GM18508 (cell line): ENCODE measurements around the gene LBHD2.
"Not testable (repeated sequence)": the region's sequence is repeated elsewhere in the genome, so short reads cannot be mapped to it uniquely, and the experiment has no call there.

Experiments
- ATAC-seq: cut with Tn5 transposase; IDR thresholded peaks from one replicate; pipeline ENCODE4 v1.9.1; 2021; ENCODE audit warnings: moderate number of reproducible peaks; ENCODE audit not compliant: insufficient read depth, unreplicated experiment

LBHD2 gene

GRCh38 chr14:103084021-103084919, at the start of gene LBHD2:
Gene LBHD2 (plus strand): TSS chr14:103084210. CDS start chr14:103086013, 1,803 bp downstream.
- no peak for ATAC-seq

- no peak for ATAC-seq
These were observed 42.5 kb upstream of the LBHD2 start for GRCh38 chr14:103041464-103041863.

DNA sequence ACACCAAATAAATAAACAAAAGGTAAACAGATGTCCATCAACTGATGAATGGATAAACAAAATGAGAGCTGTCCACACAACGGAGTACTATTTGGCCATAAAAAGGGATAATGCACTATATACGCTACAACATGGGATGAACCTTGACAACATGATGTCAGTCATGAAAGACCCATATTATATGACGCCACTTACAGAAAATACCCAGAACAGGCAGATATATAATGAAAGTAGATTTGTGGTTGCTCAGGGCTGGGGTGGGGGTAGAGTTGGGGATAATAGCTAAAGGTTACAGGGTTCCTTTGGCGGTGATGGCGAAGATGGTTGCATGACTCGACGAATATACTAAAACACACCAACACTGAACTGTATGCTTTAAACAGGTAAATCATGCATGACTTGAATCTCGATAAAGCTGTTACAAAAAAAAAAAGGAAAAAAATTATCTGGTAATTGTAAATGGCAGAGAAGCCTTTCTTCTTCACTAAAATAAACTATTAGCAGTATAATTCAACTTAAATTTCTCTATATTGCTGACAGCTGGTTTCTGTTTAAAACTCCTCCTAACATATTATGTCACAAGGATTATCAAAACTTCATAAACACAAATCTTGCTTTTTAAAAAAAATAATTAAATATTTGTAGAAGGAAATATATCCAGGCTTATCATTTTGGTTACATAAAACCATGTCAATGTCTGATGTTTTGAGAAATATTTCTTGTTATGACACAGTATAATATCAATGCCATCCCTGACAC, 40.6 kb upstream of the LBHD2 start:
- no peak for ATAC-seq

DNA sequence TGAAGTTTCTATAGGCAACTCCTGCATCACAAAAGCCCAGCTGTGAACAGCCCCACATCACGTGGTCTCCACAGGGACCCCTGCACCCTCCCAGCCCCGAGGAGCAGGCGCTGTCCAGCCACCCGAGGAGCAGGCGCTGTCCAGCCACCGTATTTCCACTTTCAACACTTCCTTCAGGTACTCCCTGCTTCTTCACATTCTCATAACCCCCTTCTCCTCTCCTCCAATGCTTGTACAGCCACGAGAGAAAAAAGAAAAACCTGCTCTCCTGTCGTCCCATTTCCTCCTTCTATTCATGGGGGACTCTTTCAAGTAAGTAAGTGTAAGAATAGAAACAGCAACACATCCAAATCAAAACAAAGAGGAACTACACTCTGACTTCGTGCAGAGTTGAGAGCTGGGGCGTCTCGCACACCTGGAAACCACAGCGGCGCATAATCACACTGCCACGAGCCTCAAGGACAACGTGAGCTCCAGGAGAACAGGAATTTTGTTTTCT, 38.6 kb upstream of the LBHD2 start:
- ATAC-seq: no peak

DNA sequence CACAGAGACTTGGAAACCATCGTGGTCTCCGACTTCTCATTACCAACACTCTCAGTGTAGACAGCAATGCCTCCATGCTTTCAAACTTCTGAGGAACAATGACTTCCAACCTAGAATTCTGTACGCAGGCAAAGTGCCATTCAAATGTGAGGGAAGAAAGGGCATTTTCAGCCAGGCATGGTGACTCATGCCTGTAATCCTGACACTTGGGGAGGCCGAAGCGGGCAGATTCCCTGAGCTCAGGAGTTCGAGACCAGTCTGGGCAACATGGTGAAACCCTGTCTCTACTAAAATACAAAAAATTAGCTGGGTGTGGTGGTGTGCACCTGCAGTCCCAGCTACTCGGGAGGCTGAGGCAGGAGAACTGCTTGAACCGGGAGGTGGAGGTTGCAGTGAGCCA, 36.6 kb upstream of the LBHD2 start:
- not testable (repeated sequence) for ATAC-seq

GRCh38 chr14:103050935-103051334, 33.1 kb upstream of the LBHD2 start:
- ATAC-seq: no peak

DNA sequence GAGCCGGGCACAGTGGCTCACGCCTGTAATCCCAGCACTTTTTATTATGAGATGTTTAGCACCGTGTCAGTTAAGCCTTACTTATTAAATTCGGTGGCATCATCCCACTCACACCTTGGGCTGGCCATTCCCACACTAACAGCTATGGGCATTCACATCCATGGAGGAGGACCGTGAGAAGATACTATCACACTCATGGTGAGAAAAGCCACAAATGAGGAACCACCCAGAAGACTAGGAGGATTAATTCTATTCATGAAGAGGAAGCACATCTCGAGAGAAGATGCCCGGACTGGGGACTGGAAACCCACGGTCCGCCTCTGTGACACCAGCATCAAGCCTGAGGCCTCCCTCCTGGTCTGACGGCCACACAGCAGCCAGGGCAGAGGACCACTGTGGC, 31.6 kb upstream of the LBHD2 start:
- ATAC-seq: no peak

DNA sequence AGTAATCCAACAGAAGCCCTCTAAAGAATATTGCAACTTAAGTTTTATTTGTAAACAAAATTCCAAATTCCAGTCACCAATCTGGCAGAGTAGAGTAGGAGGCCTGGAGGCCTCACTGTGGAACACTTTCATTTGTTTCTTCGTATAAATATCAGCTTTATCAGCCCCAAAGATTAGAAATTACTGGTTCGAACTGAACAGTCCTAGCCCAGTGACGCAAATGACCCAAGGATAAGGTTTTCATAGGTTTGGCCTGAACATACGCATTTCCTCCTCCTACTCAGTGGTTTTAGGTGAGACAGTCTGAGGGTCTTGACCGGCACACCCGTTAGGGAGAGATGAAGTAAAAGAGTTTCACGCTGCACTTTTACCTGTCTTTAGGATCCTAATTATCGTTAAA, 28.3 kb upstream of the LBHD2 start:
- no peak for ATAC-seq

GRCh38 chr14:103056322-103057027, 27.5 kb upstream of the LBHD2 start:
- no peak for ATAC-seq

DNA sequence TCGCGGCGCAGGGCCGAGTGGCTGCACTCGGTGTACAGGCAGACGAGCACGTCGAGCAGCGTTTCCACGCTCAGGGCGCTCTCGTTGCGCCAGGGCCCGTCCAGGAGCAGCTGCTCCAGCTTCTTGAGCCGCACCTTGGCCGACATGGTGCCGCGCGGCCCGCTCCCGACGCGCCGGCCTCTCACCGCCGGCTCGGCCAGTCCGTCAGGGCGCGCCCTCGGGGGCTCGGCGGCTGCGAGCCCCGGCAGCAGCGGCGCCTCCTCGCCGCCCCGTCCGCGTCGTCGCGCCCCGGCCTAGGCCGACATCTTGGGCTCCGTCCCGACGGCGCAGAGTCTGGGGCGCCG, 27.0 kb upstream of the LBHD2 start:
- no peak for ATAC-seq

GRCh38 chr14:103057372-103058163, 26.4 kb upstream of the LBHD2 start, which contains the start of gene CDC42BPB:
Gene CDC42BPB (minus strand): TSS chr14:103057549. CDS start chr14:103057173, 376 bp downstream.
- no peak for ATAC-seq

- no peak for ATAC-seq
These were observed 25.6 kb upstream of the LBHD2 start for GRCh38 chr14:103058164-103059055.

GRCh38 chr14:103059556-103059955, 24.5 kb upstream of the LBHD2 start:
- no peak for ATAC-seq

DNA sequence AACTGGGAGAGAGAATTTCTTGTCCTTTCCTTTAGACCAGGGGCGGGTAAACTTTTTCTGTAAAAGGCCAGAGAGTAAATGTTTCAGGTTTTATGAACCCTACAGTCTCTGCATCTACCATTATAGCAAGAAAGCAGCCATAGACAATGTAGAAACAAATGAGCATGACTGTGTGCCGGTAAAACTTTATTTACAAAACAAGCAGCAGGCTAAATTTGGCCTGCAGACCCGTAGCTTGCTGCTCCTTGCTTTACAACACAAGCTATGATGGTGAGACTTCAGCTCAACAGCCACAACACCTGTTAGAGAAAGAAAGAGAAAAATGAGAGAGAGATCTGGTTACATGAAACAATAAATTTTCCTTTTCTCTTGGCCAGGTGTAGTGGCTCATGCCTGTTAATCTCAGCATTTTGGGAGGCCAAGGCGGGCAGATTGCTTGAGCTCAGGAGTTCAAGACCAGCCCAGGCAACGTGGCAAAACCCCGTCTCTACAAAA, 22.5 kb upstream of the LBHD2 start:
- ATAC-seq: no peak

DNA sequence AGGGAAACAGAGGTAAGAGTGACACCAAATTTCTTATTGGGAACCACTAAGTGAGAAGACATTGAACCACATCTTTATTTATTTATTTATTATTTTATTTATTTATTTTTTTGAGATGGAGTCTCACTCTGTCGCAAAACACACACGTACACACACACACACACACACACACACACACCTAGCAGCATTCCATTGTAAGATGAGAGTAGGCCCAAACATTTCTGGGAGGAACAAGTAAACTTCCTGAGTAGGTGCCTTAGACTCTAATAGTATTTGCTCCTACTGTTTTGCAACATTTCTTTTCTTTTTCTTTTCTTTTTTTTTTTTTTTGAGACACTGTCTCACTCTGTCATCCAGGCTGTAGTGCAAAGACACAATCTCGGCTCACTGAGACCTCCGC, 19.6 kb upstream of the LBHD2 start:
- no peak for ATAC-seq

DNA sequence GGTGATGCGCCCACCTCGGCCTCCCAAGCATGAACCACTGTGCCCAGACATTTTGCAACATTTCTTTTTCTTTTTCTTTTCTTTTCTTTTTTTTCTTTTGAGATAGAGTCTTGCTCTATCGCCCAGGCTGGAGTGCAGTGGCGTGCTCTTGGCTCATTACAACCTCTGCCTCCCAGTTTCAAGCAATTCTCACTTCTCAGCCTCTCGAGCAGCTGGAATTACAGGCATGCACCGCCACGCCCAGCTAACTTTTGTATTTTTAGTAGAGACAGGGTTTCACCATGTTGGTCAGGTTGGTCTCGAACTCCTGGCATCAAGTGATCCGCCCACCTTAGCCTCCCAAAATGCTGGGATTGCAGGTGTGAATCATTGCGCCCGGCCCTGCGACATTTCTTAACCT, 19.0 kb upstream of the LBHD2 start:
- ATAC-seq: no peak

DNA sequence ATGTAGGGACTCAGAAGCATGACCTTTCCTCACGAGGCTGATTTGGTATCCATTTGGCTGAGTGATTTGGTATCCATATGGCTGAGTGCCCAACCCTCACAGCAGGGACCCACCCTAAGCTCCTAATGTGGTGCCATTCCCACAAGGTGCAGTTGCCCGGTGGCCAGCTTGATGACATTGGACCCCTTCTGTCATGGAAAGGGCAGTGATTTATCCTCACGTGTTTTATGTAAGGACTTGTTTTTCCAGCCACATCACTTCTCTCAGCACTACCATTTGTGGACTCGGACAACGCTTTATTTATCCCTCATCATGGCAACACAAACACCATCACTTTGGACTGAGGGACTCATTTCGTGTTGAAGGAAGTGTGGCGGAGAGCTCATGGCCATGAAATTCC, 18.1 kb upstream of the LBHD2 start:
- ATAC-seq: no peak

DNA sequence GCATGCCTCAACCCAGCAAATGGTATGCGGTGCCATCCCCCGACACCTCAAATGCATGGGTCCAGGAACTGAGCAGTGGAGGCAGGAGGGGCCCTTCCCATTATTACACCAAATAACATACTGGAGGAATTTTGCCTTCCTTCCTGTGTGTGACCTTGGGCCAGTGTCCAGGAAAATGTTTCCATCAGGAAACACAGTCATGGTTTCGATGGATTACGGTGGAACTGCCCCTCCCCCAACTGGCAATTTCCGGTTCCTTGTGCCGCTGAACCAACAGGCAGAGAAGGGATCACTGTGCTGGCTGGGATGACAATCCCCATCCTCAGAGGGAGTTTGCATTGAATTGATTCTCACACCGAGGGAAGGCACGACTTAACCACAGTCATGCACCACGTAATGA, 17.6 kb upstream of the LBHD2 start:
- ATAC-seq: no peak
